Germinal center (tissue), 1 donor: ENCODE data around the gene NEIL1.
"Not testable (repeated sequence)": the region's sequence is repeated elsewhere in the genome, so short reads cannot be mapped to it uniquely, and the experiment has no call there.

Source experiments
- DNase-seq: peaks from one replicate; pipeline ENCODE4 v3.0.0; 2012; ENCODE audit warnings: mixed read lengths, low spot score

NEIL1 gene

DNA sequence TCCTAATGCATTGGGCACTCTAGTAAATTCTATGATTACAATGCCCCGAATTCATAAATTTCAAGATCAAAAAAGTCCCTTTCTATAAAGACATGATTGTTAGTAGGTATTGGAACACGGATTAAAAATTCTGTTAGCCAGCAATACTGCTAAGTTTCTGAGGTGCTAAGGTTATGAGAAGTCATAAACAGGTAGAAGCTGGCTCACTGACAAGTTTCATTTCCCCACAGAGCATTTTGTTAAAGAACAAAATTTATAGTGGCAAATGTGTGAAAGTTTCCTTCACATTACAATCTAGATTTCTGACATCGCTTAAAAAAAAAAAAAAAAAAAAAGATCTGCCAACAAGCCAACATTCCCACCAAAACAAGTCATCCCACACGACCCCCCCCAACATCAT is 33.9 kb downstream of the NEIL1 start:
- DNase-seq: no peak

DNA sequence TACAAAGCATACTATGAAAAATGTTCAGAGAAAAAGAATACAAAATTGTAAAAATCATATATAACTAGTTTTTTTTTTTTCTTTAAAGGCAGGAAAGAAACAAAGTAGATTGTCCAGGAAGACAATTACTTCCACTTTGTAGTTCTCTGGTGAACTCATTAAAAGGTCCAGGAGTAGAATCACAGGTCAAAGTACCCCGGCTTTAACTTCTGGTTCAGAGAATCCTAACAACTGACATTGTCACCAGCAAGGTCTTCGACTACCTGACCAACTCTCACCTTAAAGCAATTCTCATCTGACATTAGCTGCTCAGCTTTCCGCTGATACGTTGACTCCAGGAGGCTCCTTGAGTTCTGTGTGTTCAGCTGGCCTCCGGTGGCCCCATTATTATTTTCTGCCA is 37.1 kb downstream of the NEIL1 start:
- not testable (repeated sequence) for DNase-seq

DNA sequence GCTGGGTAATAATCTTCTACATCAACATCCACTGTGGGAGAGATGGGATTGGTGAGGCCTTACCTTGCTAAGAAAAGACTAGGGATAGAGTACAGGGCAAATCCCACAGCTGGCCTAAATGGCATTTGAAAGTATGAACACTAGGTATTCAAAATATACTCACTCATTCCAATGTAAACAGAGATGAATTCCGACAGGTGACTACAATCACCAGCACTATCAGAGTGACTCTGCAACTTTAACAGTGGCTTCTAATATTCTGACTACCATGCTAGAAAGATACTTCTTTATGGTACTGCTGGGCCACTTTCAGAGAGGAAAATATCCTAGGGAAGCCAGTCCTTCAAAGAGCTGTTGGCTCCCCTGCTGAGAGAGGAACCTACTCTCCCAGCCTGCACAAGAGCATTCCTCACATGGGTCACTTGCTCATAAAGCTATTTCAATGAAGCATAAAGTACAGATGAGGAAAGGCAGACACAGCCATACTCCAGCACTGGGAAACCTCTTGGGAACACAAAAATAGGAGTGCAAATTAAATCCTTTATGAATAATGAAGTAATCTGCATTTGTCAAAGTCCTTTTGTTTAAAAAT is 43.0 kb downstream of the NEIL1 start:
- DNase-seq: no peak

GRCh38 chr15:75397494-75397893 is 50.7 kb downstream of the NEIL1 start:
- DNase-seq: no peak

GRCh38 chr15:75403892-75404291 is 57.1 kb downstream of the NEIL1 start:
- DNase-seq: no peak
